CD4-positive, alpha-beta T cell (primary cell): ENCODE data around the gene NDUFS1. TPM values are rescaled to one million over a fixed set of nuclear protein-coding genes. Genes with fewer than 3 reads are reported as not detected.

ENCODE experiments used
- ATAC-seq: fragments of 200-7000 bp; cut with Tn5 transposase; one replicate; pipeline ENCODE4 v1.10.0; 2022; ENCODE audit warnings: mild to moderate bottlenecking; ENCODE audit not compliant: poor library complexity
- CTCF ChIA-PET: fragments of 350-600 bp; sonication (Branson Sonifier 250); formaldehyde crosslinking; loops from one replicate; lab custom pipeline; 2021; ENCODE audit warnings: antibody characterized with exemption, inconsistent platforms; lab: Charles Lee
- POLR2A ChIA-PET: fragments of 350-600 bp; sonication (Branson Sonifier 250); formaldehyde crosslinking; loops from one replicate; lab custom pipeline; 2021; ENCODE audit warnings: antibody characterized with exemption, inconsistent platforms; lab: Charles Lee
- DNase-seq, 14 experiments: peaks; one replicate each; pipeline ENCODE4 v3.0.0-alpha.2; 2013 to 2020; ENCODE audit warnings: mixed read lengths in 2 of 14
- H3K27ac ChIP-seq, 2 donors: one replicate each; pipeline versions ENCODE4 v1.5.1 to v1.7.0; 2013; ENCODE audit warnings: low read length in 2 of 2, low read depth in 1 of 2, mild to moderate bottlenecking in 1 of 2
- H3K27me3 ChIP-seq, 2 experiments: 1 replicate in 1 of 2; 2 replicates in 1 of 2; pipeline versions ENCODE4 v1.6.1 to v1.7.0; 2013; ENCODE audit warnings: low read length in 2 of 2, control low read depth in 1 of 2, mild to moderate bottlenecking in 1 of 2, moderate library complexity in 1 of 2; ENCODE audit not compliant: insufficient read depth in 2 of 2, control insufficient read depth in 1 of 2
- H3K36me3 ChIP-seq: one replicate; pipeline ENCODE4 v1.6.1; 2013; ENCODE audit warnings: low read length, control low read depth; ENCODE audit not compliant: insufficient read depth
- H3K4me1 ChIP-seq: one replicate; pipeline ENCODE4 v1.6.1; 2013; ENCODE audit warnings: low read length, control low read depth; ENCODE audit not compliant: insufficient read depth
- H3K4me3 ChIP-seq: one replicate; pipeline ENCODE4 v1.5.1; 2013; ENCODE audit warnings: mild to moderate bottlenecking, low read length, moderate library complexity
- H3K9me3 ChIP-seq, 2 experiments: 1 replicate in 1 of 2; 2 replicates in 1 of 2; pipeline versions ENCODE4 v1.6.1 to v1.7.0; 2013; ENCODE audit warnings: low read length in 2 of 2, mild to moderate bottlenecking in 2 of 2, control low read depth in 1 of 2, moderate library complexity in 1 of 2; ENCODE audit not compliant: control insufficient read depth in 1 of 2, insufficient read depth in 1 of 2
- H3K27ac Mint-ChIP-seq: one replicate; pipeline ENCODE4 v1.8.0; 2020; ENCODE audit warnings: mixed read lengths
- H3K27me3 Mint-ChIP-seq: one replicate; pipeline ENCODE4 v1.8.0; 2021; ENCODE audit warnings: mixed read lengths
- H3K36me3 Mint-ChIP-seq: one replicate; pipeline ENCODE4 v1.8.0; 2021; ENCODE audit warnings: low read depth, mixed read lengths
- H3K4me1 Mint-ChIP-seq: one replicate; pipeline ENCODE4 v1.8.0; 2021; ENCODE audit warnings: low read depth, mixed read lengths
- H3K4me3 Mint-ChIP-seq: one replicate; pipeline ENCODE4 v1.8.0; 2020; ENCODE audit warnings: mild to moderate bottlenecking, mixed read lengths
- H3K9me3 Mint-ChIP-seq: one replicate; pipeline ENCODE4 v1.8.0; 2020; ENCODE audit warnings: mixed read lengths
- intact Hi-C, 2 experiments: fragments of 100-400 bp; cut with DNase I in 1 of 2; cut with micrococcal nuclease in 1 of 2; formaldehyde crosslinking; loops; one replicate each; pipeline versions ENCODE4 v1.15.1 to v1.9.0; 2023 to 2025; cut with DNase I, micrococcal nuclease
- total RNA-seq, 174 experiments: library from RNA in 2 of 174; stranded (reverse) in 2 of 174; gene quantifications; one replicate each; pipeline ENCODE4 v1.2.3 and lab custom pipeline; 2021 to 2026
- TF ChIP-seq, protein P1 (sequence below): fragments of 200-600 bp; IDR thresholded peaks from one replicate; pipeline ENCODE4 v1.8.0; 2022; ENCODE audit warnings: antibody characterized with exemption, mild to moderate bottlenecking

The NDUFS1 gene
- total RNA-seq, 2 experiments from 2014 or later: 33.4 to 34.3 TPM

DNA sequence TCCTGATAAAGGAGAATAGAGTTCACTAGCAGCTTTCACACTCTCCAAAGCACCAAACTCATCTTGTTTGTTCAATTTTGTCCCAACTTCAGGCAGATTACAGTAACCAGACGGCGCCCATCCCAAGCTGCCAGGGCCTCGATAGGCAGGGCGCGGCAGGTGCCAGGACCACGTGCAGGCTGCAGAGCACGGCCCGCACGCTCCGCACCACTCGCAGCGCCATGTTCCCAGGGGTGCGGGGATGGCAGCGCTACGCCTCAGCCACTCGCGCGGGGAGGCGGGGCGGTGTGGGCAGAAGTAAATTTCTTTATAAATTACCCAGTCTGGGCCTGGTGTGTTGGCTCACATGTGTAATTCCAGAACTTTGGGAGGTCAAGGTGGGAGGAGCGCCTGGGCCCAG, 43.0 kb downstream of the NDUFS1 start:
- no peaks in the 10 kb centered on the region for H3K4me1 Mint-ChIP-seq
- H3K4me3 Mint-ChIP-seq: no peak overlapping the region
- H3K27ac Mint-ChIP-seq: no peak overlapping the region
- H3K36me3 Mint-ChIP-seq: peaks cover 33% of the 10 kb centered on the region
- H3K9me3 Mint-ChIP-seq: peaks cover 12% of the 10 kb centered on the region
- H3K9me3 ChIP-seq: peaks cover 1 to 7% of the 10 kb centered on the region in 2 experiments
- peaks cover 19% of the 10 kb centered on the region for H3K36me3 ChIP-seq
- no peak for DNase-seq
- ATAC-seq: no peak
- H3K27me3 ChIP-seq: no peaks in the 10 kb centered on the region
- ChIA-PET POLR2A (no interaction called here), CTCF (no interaction called here)
- no peak overlapping the region for H3K4me3 ChIP-seq
- no peaks in the 10 kb centered on the region for H3K4me1 ChIP-seq
- TF ChIP-seq, protein P1, sequence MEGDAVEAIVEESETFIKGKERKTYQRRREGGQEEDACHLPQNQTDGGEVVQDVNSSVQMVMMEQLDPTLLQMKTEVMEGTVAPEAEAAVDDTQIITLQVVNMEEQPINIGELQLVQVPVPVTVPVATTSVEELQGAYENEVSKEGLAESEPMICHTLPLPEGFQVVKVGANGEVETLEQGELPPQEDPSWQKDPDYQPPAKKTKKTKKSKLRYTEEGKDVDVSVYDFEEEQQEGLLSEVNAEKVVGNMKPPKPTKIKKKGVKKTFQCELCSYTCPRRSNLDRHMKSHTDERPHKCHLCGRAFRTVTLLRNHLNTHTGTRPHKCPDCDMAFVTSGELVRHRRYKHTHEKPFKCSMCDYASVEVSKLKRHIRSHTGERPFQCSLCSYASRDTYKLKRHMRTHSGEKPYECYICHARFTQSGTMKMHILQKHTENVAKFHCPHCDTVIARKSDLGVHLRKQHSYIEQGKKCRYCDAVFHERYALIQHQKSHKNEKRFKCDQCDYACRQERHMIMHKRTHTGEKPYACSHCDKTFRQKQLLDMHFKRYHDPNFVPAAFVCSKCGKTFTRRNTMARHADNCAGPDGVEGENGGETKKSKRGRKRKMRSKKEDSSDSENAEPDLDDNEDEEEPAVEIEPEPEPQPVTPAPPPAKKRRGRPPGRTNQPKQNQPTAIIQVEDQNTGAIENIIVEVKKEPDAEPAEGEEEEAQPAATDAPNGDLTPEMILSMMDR: no peak
- no peaks in the 10 kb centered on the region for H3K27me3 Mint-ChIP-seq
- intact Hi-C loops: no loop called here
- H3K27ac ChIP-seq: no peak overlapping the region

DNA sequence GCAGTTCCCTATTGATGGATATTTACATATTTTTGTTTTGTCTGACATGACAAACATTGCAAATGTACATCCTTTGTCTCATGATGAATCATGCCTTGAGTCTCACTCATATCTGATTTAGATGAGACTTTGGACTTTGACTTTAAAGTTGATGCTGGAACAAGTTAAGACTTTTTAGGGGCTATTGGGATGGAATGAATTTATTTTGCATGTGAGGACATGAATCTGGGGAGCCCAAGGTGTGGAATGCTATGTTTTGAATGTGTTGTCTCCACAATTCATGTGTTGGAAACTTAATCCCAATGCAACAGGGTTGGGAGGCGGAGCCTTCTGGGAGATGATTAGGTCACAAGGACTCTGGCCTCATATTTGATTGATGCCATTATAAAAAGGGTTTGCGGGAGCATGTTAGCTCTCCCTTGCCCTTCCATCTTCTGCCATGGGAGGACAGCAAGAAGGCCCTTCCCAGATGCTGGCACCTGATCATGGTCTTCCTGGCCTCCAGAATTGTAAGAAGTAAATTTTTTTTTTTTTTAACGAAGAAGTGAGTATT, 44.1 kb downstream of the NDUFS1 start:
- ATAC-seq (no peak), DNase-seq (no peak)
- Histone ChIP-seq H3K36me3 (peaks cover 7% of the 10 kb centered on the region), H3K27ac (no peak overlapping the region), H3K9me3 (no peaks in the 10 kb centered on the region), H3K4me1 (no peaks in the 10 kb centered on the region), H3K4me3 (no peak overlapping the region), H3K27me3 (no peaks in the 10 kb centered on the region)
- Mint-ChIP-seq H3K27me3 (no peaks in the 10 kb centered on the region), H3K9me3 (peaks cover 2% of the 10 kb centered on the region), H3K27ac (no peak overlapping the region), H3K36me3 (peaks cover 21% of the 10 kb centered on the region), H3K4me1 (no peaks in the 10 kb centered on the region), H3K4me3 (no peak overlapping the region)
- POLR2A ChIA-PET: no interaction called here
- CTCF ChIA-PET: no interaction called here
- TF ChIP-seq, protein P1: no peak
- intact Hi-C loops: no loop called here

DNA sequence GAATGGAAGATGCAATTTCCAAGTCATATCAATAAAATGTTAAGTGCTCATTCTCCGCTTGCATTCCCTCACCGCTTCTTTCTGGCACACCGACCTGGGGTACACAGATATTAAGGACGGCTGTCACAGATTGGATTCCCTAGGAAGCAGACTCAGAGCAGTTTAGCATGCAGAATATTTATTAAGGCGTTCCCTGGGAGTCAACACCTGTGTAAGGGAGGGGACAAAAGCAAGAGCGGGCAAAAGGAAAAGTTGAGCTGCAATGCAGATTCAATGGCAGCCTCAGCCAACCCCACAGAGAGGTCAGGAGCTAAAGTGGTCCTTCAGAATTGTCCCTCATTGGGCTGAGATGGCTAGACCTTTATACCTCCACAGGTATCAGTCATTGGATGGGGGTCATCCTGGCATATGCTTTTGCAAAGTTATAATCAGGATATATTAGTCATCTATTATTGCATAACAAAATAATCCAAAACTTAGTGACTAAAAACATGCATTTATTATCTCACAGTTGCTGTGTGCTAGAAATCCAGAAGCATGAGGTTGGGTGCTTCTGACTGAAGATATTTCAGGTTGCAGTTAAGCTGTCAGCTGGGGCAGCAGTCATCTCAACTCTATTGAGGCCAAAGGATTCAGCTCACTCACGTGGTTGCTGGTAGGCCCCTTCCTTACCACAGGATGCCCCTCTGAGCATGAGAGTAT, 46.2 kb downstream of the NDUFS1 start:
- no peaks in the 10 kb centered on the region for H3K9me3 ChIP-seq
- DNase-seq: no peak
- Mint-ChIP-seq H3K27me3 (no peaks in the 10 kb centered on the region), H3K9me3 (no peaks in the 10 kb centered on the region), H3K4me3 (no peak overlapping the region), H3K36me3 (peaks cover 8% of the 10 kb centered on the region), H3K27ac (no peak overlapping the region), H3K4me1 (no peaks in the 10 kb centered on the region)
- H3K36me3 ChIP-seq: peaks cover 3% of the 10 kb centered on the region
- POLR2A ChIA-PET: no interaction called here
- no peak overlapping the region for H3K4me3 ChIP-seq
- ATAC-seq: no peak
- no peak overlapping the region for H3K27ac ChIP-seq
- H3K4me1 ChIP-seq: no peaks in the 10 kb centered on the region
- intact Hi-C loops: no loop called here
- CTCF ChIA-PET: no interaction called here
- TF ChIP-seq, protein P1: no peak
- no peaks in the 10 kb centered on the region for H3K27me3 ChIP-seq
